HG02870 (cell line): ENCODE results near the gene HDAC7.
"Not testable (repeated sequence)": the region's sequence is repeated elsewhere in the genome, so short reads cannot be mapped to it uniquely, and the experiment has no call there.

Experiments used
- ATAC-seq: cut with Tn5 transposase; IDR thresholded peaks from one replicate; pipeline ENCODE4 v1.9.1; 2021; ENCODE audit warnings: mild to moderate bottlenecking, moderate library complexity; ENCODE audit not compliant: unreplicated experiment

The HDAC7 gene

GRCh38 chr12:47815447-47815846 is 4.3 kb downstream of the HDAC7 start:
- ATAC-seq: not testable (repeated sequence)

- no peak for ATAC-seq
Observed at GRCh38 chr12:47814539-47815170, 5.0 kb downstream of the HDAC7 start.

DNA sequence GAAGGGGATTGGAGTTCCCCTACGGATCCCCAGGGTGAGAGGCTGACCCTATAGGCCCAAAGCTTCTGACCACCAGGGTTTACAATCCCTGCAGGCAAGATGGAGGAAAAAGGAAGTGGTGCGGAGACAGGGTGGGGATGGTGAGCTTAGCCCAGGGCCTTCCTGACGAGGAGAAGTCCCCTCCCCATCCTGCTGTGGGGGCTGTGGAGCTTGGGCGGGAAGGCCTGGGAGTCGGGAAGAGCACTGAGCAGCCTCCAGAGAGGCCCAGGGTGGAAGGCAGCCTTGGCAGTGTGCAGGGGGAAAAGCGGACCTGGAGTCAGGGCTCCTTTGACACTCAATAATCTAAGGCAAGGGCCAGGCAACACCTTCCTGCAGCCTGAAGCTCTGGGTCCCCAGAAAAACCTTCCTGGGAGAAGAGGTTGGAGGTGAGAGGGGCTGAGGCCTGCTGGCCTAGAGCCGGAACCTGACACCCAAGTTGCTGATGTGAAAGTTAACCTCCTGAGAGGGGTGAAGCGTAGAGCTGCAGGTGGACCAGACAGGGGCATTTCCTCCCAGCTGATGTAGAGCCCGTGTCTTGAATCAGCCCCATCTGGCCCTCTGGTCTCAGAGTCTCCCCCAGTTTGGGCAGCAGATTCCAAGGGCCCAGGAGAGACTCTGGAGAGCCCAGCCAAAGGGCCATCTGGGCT is 6.0 kb downstream of the HDAC7 start:
- ATAC-seq: peak; percentile 34

- peak; percentile 66 for ATAC-seq
Observed at GRCh38 chr12:47812797-47813510, 6.7 kb downstream of the HDAC7 start.

- no peak for ATAC-seq
Observed at GRCh38 chr12:47811581-47812484, 7.9 kb downstream of the HDAC7 start.

- ATAC-seq: no peak
Observed at GRCh38 chr12:47811072-47811396, 8.7 kb downstream of the HDAC7 start.

DNA sequence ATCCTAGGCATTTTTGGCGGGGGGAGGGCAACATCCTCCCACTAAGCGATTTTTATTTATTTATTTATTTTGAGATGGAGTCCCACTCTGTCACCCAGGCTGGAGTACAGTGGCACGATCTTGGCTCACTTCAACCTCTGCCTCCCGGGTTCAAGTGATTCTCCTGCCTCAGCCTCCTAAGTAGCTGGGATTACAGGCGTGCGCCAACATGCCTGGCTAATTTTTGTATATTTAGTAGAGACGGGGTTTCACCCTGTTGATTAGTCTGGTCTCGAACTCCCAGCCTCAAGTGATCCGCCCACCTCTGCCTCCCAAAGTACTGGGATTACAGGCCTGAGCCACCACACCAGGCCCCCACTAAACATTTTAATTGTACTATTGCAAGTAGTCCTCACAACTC is 10.2 kb downstream of the HDAC7 start:
- not testable (repeated sequence) for ATAC-seq

DNA sequence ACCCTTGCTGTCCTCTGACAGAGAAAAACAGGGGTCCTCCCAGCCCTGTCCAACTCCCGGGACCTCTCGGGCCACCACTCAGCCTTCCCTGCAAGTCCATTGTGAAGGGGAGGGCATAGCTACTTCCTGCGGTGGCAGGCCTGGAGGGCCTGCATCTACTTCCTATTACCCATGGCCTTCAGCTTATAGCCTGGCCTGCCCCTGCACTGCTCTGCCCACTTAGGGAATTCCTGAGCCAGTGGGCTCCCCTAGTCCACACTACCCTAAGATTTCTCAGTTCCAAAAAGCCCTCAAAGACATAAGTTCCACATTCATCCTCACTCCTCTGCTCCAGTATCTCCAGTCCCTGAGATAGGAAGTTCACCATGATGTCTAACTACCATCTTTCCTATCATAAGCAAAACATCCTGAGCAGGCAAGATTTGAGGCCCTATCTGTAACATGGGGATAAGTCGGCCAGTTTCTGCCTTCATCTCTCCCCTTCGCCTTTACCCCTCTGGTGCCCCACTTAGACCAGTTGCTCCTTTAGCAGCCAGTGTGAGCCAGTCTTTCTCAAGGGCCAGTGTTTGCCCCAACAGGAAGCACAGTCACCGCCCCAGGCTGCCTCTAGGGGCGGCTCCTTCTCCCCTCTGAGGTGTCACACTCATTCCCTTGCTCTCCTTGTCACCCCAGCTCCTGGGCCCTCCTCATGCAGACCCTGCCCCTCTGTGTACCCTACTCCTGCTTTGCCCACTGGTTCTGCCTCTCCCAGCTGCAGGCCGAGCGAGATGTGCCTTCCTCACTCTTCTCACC is 10.9 kb downstream of the HDAC7 start:
- ATAC-seq: no peak

DNA sequence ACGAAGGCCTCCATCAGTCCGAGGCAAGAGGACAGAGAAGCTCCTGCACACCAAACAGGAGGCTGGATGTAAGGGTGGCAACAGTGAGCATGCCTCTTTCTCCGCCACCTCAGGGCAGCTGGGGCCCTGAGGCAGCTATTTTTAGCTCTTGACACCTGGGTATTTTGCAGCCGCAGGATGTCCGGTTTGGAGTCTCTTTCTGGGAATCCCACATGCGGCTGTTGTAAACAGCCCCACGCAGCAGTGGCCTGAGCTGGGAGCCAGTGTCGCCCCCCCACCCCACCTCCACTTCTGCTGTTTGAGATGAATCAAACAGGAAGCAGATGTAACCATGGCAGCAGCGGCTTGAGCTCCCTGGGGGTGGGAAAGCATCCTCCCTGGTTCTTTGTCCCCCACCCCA is 11.7 kb downstream of the HDAC7 start:
- ATAC-seq: no peak

GRCh38 chr12:47807338-47807737 is 12.4 kb downstream of the HDAC7 start:
- no peak for ATAC-seq

- ATAC-seq: no peak
Observed at GRCh38 chr12:47805417-47805816, 14.3 kb downstream of the HDAC7 start.

GRCh38 chr12:47804171-47804570 is 15.5 kb downstream of the HDAC7 start:
- no peak for ATAC-seq

GRCh38 chr12:47803191-47803875 is 16.4 kb downstream of the HDAC7 start:
- ATAC-seq: no peak

GRCh38 chr12:47802312-47802711 is 17.4 kb downstream of the HDAC7 start:
- ATAC-seq: no peak

DNA sequence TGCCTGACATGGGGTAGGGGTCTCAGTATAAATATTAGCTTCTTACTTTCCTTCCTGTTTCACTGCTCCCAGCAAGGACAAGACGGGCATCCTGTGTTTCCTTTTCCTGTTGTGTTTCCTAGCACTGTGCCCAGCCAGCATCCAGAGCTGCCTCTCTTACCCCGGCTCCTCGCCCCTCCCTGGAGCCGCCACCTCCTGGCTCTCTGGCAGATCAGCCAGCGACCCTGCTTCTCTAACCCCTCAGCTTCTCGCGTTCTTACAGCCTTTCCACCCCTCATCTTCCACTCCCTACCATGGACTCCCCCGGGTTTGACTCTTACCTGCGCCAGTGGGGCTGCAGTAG is 17.8 kb downstream of the HDAC7 start:
- ATAC-seq: no peak

DNA sequence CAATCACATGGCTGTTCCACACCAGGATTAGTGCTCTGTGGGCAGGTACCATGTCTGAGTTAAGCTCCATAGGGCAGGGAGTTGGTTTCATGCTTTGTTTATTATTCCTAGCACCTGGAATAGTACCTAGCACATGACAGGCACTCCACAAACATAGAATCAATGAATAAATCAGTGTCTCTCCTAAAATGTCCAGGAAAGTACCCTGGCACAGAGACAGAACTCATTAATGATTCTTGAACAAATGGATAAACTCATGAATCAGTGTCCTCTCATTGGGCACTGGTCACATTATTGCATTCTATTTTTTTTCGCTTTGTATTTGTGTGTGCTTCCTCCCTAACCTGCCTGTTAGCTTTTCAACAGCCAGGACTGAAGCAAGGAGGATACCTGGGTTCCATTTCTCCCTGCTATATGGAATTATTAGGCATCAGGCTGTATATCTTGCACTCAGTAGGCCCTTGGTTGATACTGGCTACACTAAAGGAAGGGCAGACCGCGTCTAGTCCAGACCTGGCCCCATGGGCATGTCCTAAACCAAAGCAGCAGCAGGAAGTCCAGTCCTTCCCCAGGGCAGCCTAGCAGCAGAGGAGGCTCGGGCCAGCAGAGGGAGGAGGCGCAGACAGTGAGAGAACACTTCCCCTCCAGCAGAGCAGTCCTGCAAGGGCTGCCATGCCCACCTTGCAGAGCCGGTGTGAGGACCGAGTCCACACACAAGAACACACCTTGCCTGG is 18.4 kb downstream of the HDAC7 start:
- no peak for ATAC-seq

- no peak for ATAC-seq
Observed at GRCh38 chr12:47800582-47800981, 19.1 kb downstream of the HDAC7 start.

DNA sequence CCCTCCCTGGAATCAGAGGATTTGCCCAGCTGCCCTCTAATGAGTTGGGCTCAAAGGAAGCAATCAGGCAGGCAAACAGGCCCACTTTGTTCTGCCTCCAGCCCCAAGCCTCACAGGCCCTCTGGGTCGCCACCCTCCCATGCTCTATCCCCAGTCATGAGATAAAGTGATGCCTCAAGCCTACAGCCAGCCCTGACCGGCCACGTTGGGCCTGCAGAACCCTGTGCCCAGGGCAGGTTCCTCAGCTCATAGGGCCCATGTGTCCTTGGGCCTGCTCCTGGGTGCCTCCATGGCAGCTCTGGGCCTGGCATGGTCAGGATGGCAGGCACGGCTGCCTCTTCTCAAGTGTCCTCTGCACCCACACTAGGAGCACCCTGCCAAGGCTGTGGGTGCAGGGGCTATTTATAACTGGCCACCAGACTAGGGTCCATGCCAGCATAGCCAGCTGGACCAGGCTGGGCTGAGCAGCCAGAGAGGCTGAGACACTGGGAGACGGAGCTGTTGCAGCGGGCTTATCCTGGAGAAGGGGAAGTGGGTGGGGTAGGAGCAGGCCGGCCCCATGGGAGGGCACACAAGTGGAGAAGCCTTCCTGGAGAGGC is 20.2 kb downstream of the HDAC7 start:
- ATAC-seq: no peak

DNA sequence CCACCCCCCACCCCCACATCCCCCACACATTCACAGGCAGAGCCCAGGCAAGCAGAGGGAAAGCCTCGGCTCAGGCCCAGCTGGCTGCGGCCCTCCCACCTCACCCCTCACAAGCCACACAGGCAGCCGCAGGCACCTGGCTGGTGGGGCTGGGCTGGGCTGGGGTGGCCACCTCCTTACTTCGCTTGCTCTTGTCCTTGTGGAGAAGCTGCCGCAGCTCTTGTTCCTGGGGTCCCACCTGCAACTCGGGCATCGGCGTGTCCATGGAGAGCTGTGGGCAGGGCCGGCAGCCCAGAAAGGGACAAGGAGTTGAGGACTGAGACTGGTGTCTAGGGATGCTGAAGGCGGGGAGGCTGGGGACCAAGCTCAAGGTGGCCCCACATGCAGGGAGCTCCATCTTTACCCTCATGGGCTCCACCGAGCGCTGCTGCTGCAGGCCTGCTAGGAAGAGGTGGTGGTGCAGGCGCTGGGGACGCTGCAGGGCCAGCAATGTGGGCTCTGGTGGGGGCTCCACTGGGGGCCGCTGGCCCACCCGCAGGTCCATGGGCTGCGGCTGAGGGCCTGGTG is 21.2 kb downstream of the HDAC7 start:
- ATAC-seq: no peak
